NCI-H82 (cell line): Measurements from ENCODE around the gene PEPD.

ENCODE experiments used
- DNase-seq: peaks from one replicate; lab custom pipeline; 2025; lab: John Stamatoyannopoulos, UW

The PEPD gene

GRCh38 chr19:33382982-33383381 lies 138.6 kb downstream of the PEPD start:
- DNase-seq = no peak

DNA sequence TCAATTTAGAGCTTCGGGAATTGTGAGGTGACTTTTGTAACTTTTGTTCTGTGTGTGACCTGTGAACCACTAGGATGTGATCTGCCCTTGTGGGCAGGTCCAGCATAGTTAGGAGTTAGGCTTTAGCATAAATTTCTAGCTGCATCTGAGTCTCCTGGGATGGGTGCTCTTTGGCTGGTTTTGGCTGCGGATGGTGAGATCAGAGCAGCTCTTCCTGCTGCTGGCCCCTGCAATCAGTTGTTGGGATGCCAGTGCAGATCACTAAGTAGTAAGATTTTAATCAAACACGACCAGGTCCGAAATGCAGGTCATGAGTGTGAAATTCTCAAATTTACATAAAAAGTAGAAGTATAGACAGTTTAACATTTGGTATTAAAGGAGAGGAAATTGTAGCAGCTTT lies 139.6 kb downstream of the PEPD start:
- DNase-seq = no peak

- DNase-seq = no peak
These were observed 140.5 kb downstream of the PEPD start for GRCh38 chr19:33381101-33381500.

- no peak for DNase-seq
These were observed 142.3 kb downstream of the PEPD start for GRCh38 chr19:33379151-33379829.

- DNase-seq = peak; percentile 82
These were observed 143.8 kb downstream of the PEPD start for GRCh38 chr19:33377586-33378475.

GRCh38 chr19:33376941-33377557 lies 144.5 kb downstream of the PEPD start:
- DNase-seq = no peak

DNA sequence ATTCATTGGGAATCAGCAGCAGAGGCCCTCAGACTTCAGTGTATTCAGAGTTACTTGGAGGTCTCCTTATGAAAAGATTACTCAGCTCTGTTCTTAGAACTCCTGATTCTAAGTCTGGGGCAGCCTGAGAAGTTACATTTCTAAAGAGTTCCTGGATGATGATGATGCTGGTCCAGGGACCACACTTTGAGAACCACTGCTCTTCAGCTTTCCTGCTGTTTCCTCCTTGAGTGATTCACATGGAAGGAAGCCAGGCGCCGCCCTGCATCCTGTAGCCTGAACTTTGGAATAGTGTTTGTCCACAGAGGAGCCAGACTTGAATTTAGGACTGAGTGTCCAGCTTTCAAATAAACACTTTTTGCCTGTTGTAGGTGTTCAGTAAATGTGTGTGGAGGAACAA lies 145.2 kb downstream of the PEPD start:
- DNase-seq = no peak

DNA sequence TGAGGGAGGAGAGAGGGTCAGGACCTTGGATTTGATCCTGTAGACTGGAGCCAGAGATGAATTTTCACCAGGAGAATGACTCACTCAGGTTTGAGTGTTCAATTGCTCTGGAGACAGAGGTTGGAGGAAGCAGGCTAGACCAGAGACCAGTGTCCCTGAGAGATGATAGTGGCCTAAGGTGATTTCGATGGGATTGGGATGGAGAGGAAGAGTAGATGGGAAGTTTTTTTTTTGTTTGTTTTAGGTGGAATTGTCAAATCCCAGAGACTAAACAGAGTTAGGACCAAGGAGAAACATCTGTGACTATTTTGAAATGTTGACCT lies 145.8 kb downstream of the PEPD start:
- DNase-seq = no peak

DNA sequence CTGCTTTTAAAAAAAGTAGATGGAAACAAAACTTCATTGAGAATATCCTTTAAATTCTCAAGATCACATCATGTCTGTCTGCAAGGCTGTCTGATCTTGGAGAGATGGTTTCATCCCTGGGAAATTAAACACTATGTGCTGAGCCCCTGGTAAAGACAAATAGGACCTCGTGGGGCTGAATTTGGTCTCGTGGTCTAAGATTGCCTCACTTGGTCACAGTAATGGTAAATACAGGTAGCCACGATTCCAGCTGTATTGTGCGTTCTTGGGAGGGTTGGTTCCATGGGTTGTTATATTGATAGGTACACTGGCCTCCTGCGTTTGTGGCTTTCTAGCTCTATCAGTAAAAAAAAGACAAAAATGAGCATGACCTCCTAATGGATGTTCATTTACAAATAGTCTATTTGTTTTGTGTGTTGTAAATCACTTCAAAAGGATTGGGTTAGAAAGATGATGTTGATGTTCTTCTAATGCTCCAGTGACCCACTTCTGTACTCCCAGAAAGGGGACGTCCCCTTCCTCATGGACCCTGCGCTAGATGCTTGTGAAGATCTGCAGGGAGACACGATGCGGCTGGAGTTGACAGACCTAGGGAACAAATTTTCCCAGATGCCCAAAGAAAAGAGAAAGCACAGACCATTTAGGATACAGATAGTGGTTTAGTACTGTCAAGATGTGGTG lies 146.3 kb downstream of the PEPD start:
- DNase-seq = no peak

DNA sequence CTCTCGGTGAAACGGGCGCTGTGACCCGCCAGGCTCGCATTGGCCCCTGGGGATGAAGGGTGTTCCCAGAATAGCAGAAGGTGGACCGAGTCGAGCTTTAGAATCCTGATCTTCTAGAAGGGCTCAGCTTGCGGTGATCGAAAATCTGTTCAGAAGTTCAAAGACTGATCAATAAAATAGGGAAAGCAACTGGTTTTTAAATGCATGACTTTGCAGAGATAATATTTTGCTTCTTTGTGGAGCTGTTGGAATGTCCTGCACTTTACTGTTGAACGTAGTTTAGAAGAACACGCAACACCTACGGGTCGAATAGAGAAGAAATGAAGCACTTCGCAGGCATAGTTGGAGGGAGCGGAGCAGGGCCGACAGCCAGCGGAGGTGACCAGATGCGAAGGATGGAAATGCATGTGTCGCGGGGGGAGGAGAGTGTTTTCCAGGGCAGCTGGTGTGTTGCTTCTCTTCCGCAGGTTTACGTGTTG lies 147.3 kb downstream of the PEPD start:
- peak; percentile 69 for DNase-seq

DNA sequence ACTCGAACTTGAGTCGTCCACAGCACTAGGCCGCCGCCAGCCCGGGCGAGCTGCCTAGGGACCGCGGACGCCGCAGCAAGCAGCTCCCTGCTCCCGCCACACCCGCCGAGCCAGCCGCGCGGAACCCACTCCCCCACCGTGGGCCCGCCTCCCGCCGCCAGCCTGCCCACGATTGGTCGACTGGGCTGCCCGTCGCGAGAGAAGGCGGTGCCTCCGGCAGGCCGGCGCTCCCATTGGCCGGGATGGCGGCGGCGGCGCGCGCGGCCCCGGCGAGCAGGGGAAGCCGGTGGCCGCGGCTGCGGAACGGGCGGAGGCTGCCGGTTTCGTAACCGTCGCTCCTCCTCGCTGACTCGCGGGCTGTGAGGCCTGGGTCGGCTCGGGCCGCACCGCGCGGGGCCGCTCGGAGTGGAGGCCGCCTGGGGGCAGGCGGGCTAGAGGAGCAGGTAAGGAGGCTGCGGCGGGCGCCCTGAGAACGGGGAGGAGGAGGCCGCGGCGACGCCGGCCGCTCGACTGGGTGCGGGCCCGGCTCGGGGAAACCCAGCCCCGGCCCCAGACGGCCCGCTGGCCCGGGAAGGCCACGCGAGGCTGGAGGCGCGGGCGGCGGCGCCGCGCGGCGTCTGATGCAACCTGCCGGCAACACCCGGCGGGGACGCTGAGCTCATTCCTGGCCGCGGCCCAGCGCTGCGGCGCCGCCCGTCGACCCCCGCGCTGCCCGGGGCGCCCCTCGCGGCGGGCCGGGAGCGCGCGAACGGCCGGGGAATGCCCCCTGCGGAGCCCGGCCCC lies 147.9 kb downstream of the PEPD start, which contains the start of gene CEBPG:
Gene CEBPG, plus strand, starts transcription at position 257 of the 783 bp plus-strand sequence. CDS start 5,531 bp downstream, outside the sequence.
- DNase-seq = peak; percentile 92

DNA sequence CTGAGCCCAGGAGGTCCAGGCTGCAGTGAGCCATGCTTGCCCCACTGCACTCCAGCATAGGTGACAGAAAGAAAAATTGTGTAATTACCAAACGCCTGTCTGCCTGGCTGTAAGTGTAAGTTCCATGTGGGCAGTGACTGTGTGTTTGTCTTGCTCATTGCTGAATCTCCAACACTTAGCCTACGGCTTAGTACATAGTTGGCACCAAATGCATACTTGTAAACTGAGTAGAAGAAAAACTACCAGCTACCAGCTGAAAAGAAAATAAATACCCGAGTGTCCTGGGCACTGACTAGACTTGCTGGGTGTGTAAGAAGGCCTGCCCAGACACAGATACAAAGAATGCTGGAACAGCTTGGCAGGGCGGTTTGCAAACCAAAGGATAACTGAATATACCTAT lies 150.8 kb downstream of the PEPD start:
- no peak for DNase-seq

- DNase-seq = no peak
These were observed 153.3 kb downstream of the PEPD start for GRCh38 chr19:33368074-33368864.

DNA sequence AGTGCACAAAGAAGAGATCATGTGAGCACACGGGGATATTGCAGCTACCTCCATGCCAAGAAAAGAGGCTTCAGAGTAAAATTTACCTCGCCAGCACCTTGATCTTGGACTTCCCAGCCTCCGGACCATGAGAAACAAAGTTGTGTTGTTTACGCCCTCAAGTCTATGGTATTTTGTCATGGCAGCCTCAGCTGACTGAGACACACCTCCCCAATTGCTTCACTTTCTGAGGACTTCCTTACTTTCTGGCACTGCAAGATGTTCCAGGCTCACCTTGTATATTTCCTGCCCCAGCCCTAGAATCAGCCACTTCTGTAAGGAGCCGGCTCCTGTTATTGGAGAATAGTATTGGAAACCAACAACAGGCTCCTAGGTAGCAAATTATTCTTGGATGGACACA lies 154.7 kb downstream of the PEPD start:
- DNase-seq = no peak

GRCh38 chr19:33366127-33366526 lies 155.5 kb downstream of the PEPD start:
- no peak for DNase-seq

- no peak for DNase-seq
These were observed 155.9 kb downstream of the PEPD start for GRCh38 chr19:33365691-33366090.

GRCh38 chr19:33363476-33363875 lies 158.1 kb downstream of the PEPD start:
- no peak for DNase-seq

GRCh38 chr19:33362508-33363228 lies 158.9 kb downstream of the PEPD start:
- DNase-seq = peak; percentile 7

GRCh38 chr19:33359581-33359980 lies 162.0 kb downstream of the PEPD start:
- no peak for DNase-seq

DNA sequence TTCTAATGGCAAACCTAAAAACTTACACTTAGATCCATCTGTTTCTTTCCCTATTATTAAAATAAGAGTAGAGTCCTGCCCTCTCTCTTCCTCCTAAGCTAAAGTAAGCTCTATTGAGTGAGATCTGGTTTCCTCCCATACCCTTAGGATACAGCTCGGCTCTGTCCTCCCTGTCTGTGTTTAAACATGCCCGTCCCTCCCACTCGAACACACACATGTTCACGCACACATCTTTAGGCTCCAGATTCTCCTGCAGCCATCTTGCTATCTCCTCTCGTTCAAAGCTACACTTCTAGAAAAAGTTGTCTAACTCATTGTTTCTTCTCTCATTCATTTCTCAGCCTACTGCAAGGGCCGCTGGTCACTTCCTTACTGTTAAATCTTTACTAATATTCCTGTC lies 163.2 kb downstream of the PEPD start:
- DNase-seq = no peak
